HG02798 (cell line): ENCODE results near the gene NDUFB5.
A peak's percentile ranks its signal among the peaks of the same experiment; 100 is the strongest.

ENCODE experiments used
- ATAC-seq: cut with Tn5 transposase; IDR thresholded peaks from one replicate; pipeline ENCODE4 v1.9.1; 2021; ENCODE audit warnings: mild to moderate bottlenecking; ENCODE audit not compliant: unreplicated experiment, poor library complexity

NDUFB5 gene

GRCh38 chr3:179604321-179605078 lies at the start of gene NDUFB5, which contains the start of gene MRPL47:
Gene NDUFB5 (plus strand): TSS chr3:179604794. CDS start chr3:179604816, 22 bp downstream.
Gene MRPL47 (minus strand): TSS chr3:179604638. CDS start chr3:179604624, 14 bp downstream.
- peak; percentile 98 for ATAC-seq

- ATAC-seq, result no peak
These were observed 45.7 kb upstream of the NDUFB5 start for GRCh38 chr3:179558742-179559364.

- ATAC-seq, result no peak
These were observed 43.8 kb upstream of the NDUFB5 start for GRCh38 chr3:179560791-179561190.

DNA sequence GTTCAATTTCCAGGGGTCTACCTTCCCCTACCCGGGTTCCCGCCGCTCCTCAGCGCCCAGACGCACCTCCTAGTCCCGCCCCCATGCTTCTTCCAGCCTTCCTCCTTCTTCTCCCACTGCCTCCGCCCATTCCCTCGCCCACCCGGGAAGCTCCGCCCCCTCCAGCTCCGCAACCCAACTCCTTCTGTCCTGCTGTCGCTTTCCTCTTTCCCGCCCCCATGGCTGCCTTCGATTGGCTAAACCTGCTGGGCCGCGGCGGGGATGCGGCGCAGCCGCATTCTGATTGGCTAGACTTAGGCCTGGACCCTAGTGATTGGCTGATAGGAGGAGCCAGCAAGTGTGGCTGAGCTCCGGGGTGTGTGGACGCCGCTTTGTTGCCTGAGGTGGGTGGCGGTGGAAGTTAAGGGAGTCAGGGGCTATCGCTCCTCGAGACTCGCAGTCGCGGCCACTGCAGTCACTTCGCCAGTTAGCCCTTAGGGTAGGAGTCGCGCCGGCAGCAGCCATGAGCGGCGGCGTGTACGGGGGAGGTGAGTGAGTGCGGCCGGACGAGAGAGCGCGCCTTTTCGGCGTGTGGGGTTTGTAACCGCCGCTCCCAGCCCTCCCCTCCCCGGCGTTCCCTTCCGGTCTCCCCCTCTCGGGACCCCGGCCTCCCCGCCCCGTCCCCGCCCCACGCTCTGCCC lies 41.9 kb upstream of the NDUFB5 start, which contains the start of gene ACTL6A:
Gene ACTL6A, plus strand, starts transcription at position 336 of the 680 bp plus-strand sequence. Its CDS starts 167 bp downstream, at position 503.
- peak; percentile 96 for ATAC-seq

GRCh38 chr3:179563271-179563783 lies 41.3 kb upstream of the NDUFB5 start:
- ATAC-seq, result peak; percentile 52

DNA sequence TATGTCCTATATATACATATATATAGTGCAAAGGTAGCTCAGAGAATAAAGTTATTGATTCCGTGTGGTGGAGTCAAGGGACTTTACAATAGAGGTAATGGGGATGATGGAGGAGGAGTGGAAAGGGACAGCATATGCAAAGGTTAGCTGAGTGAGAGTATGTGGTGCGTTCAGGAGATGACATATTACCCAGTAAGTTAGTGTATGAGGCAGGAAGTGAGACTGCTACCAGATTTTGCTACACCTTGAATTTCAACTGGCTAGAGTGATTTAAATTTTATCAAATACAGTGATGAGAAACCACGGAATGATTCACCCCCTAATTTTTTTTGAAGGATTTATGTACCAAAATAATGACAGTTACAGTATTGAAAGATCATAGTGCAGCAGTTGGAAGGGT lies 39.1 kb upstream of the NDUFB5 start:
- ATAC-seq, result no peak

GRCh38 chr3:179580992-179581391 lies 23.6 kb upstream of the NDUFB5 start:
- no peak for ATAC-seq

GRCh38 chr3:179589143-179589542 lies 15.5 kb upstream of the NDUFB5 start:
- no peak for ATAC-seq

GRCh38 chr3:179590669-179591068 lies 13.9 kb upstream of the NDUFB5 start:
- ATAC-seq, result no peak

GRCh38 chr3:179591313-179591712 lies 13.3 kb upstream of the NDUFB5 start:
- no peak for ATAC-seq

GRCh38 chr3:179599531-179599930 lies 5.1 kb upstream of the NDUFB5 start:
- no peak for ATAC-seq

DNA sequence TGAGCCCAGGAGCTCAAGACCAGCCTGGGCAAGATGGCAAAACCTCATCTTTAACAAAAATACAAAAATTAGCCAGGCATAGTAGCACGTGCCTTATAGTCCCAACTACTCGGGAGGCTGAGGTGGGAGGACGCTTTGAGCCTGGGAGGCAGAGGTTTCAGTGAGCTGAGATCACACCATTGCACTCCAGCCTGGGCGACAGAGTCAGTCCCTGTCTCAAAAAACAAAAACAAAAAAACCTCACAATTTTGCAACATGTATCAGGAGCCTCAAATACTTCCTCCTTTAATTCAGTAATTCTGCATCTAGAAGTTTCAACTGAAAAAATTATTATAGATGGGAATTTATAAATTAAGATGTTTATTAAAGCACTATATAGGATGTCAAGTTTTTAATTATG lies 1.3 kb upstream of the NDUFB5 start:
- ATAC-seq, result no peak

- ATAC-seq, result no peak
These were observed 763 bp upstream of the NDUFB5 start for GRCh38 chr3:179603831-179604230.

GRCh38 chr3:179606534-179607085 lies 2.0 kb downstream of the NDUFB5 start:
- no peak for ATAC-seq

DNA sequence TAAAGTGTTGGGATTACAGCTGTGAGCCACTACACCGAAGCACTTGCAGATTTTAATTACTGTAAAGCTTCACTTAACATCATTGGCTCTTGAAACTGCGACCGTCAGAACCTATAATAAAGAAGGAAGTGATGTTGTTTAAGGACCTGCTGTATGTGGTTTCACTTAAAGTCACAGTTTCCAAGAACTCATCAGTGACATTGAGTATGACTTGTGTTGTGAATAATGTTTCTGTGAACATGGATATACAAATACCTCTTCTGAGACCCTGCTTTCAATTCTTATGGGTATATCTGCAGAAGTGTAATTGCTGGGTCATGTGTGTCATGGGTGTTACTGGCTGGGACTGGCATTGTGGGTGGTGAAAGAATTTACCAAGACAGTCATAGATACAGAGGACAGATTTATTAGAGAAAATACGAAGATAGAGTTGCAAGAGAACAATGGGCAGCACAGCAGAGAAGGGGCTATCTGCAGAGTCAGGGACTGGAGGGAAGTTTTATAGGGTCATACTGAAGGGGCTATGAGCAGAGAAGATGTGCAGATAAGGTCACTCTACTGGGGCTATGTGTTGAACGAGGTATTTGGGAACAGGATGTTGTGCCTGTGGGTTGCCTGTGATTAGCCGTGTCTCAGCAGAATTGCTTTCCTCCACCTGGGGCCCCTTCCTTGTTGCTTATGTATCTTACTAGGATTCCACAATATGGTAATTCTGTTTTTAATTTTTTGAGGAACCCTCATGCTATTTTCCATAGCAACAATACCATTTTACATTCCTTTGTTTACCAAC lies 4.5 kb downstream of the NDUFB5 start:
- ATAC-seq, result peak; percentile 44

DNA sequence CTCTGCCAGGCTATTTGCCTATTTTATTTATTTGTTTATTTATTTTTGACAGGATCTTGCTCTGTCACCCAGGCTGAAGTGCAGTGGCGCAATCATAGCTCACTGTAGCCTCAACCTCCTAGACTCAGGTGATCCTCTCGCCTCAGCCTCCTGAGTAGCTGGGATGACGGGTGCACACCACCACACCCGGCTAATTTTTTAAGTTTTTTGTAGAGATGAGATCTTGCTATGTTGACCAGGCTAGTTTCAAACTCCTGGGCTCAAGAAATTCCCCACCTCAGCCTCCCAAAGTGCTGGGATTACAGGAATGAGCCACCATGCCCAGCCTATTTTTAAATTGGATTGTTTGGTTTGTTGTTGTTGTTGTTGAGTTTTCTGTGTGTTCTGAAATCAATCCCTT lies 5.5 kb downstream of the NDUFB5 start:
- no peak for ATAC-seq

DNA sequence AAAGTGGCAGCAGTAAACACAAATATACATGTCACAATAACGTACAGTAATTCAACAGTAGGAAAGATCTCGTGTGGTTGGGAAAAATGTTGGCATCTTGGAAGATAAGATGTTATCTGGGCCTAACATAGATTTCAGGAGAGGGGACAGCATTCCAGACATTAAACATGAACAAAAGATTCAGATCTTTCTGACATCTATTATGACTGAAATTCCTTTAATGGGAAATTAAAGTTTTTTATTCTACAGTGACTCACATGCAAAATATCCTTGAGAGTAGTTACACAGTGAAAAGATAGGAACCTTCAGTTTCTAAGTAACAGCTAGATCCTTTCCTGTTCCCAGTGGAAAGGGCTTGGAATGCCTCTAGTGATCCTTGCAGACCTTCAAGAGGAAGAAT lies 9.2 kb downstream of the NDUFB5 start:
- ATAC-seq, result no peak

DNA sequence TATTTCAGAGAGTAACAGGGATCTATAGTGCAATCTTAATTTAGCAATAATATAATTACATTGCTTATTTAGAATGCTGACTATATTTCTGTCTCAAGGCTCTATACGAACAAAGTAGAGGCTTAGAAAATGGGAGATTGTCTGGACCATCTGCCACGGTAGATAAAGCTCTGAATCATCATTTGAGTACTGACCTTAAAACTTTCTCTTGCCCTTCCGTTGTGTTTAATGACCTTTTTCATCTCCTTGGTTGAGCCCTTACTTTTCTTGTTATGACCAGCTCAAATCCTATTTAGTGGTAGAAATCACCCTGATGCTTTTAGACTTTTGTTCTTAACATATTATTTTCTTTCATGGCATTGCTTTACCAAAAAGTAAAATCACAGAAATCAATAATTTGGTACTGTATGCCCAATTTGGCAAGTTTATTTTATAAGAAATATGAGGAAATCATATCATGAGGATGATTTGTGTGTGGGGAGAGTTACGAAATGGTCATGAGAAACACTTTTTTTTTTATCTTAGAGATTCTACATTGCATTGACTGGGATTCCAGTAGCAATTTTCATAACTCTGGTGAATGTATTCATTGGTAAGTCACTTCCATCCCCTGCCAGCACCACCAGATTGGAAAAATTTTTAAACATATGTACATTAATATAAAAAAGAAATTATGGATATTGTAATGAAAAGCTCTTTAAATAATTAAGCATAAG lies 11.0 kb downstream of the NDUFB5 start:
- ATAC-seq, result no peak

GRCh38 chr3:179622023-179622422 lies 17.4 kb downstream of the NDUFB5 start:
- no peak for ATAC-seq
